HG03432 (cell line): ENCODE results near the gene PODXL2.

Experiments used
- ATAC-seq: cut with Tn5 transposase; IDR thresholded peaks from one replicate; pipeline ENCODE4 v1.9.1; 2021; ENCODE audit warnings: mild to moderate bottlenecking, moderate library complexity; ENCODE audit not compliant: unreplicated experiment

Gene PODXL2

GRCh38 chr3:127625821-127626220 is 3.2 kb upstream of the PODXL2 start:
- ATAC-seq: no peak

GRCh38 chr3:127628426-127628787 is 578 bp upstream of the PODXL2 start:
- ATAC-seq: no peak

GRCh38 chr3:127629467-127630403 is 750 bp downstream of the PODXL2 start:
- ATAC-seq: no peak

GRCh38 chr3:127630811-127631714 is 2.1 kb downstream of the PODXL2 start:
- ATAC-seq: no peak

- ATAC-seq: no peak
Measured at GRCh38 chr3:127632035-127632820, 3.2 kb downstream of the PODXL2 start.

- ATAC-seq: no peak
Measured at GRCh38 chr3:127634653-127635052, 5.7 kb downstream of the PODXL2 start.

GRCh38 chr3:127637546-127637945 is 8.6 kb downstream of the PODXL2 start:
- no peak for ATAC-seq

- ATAC-seq: no peak
Measured at GRCh38 chr3:127637971-127638370, 9.0 kb downstream of the PODXL2 start.

GRCh38 chr3:127639173-127640041 is 10.4 kb downstream of the PODXL2 start:
- ATAC-seq: no peak

GRCh38 chr3:127640042-127640355 is 11.0 kb downstream of the PODXL2 start:
- ATAC-seq: no peak

GRCh38 chr3:127644641-127645370 is 15.8 kb downstream of the PODXL2 start:
- ATAC-seq: no peak

GRCh38 chr3:127645371-127646015 is 16.5 kb downstream of the PODXL2 start:
- no peak for ATAC-seq

GRCh38 chr3:127646501-127647046 is 17.6 kb downstream of the PODXL2 start:
- no peak for ATAC-seq

- no peak for ATAC-seq
Measured at GRCh38 chr3:127647166-127647844, 18.3 kb downstream of the PODXL2 start.

GRCh38 chr3:127647845-127648204 is 18.8 kb downstream of the PODXL2 start:
- no peak for ATAC-seq

GRCh38 chr3:127650236-127650635 is 21.3 kb downstream of the PODXL2 start:
- no peak for ATAC-seq

GRCh38 chr3:127651516-127652172 is 22.7 kb downstream of the PODXL2 start:
- ATAC-seq: no peak
